Measurements from ENCODE around the gene ZNF766. TPM values are rescaled to one million over a fixed set of nuclear protein-coding genes. Genes with fewer than 3 reads are reported as not detected.

The ZNF766 gene
- total RNA-seq, 1 donor from 2014 or later, result 11.9 TPM

DNA sequence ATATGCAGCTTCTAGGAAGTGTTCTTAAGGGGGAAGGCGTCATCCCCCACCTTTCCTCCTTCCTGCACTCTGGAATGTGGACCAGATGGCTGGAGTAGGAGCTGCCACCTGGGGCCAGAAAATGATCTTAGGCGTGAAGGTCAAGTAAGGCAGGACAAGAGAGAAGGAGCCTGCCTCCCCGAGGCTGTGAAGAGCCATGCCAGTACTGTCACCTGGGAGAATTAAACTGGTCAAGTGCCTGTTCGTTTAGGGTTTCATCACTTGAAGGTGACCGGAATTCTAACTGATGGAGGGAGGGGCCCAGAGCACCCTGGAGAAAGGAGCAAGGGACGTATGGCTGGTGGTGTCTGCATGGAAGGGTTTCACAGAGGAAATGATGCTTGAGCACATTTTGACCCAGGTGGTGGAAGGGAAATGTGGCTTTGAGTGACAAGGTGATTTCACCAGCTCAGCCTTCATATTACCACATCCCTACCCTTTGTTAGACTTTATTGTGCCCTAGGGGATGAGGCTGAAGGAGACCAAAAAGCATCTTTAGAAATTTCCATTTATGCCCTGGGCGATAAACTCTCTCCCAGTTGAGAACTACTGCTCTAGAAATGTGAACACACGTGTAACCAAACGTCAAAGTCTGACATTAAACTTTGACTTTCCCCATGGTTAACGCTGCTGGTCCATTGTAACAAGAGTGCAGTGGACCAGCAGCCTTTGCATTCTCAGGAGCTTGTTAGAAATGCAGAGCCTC, 42.0 kb upstream of the ZNF766 start:
- DNase-seq (ENCODE audit: low read depth), result no peak
- no peak overlapping the region for H3K4me3 ChIP-seq (ENCODE audit: low read depth, low read length)
- TF ChIP-seq, protein P1, sequence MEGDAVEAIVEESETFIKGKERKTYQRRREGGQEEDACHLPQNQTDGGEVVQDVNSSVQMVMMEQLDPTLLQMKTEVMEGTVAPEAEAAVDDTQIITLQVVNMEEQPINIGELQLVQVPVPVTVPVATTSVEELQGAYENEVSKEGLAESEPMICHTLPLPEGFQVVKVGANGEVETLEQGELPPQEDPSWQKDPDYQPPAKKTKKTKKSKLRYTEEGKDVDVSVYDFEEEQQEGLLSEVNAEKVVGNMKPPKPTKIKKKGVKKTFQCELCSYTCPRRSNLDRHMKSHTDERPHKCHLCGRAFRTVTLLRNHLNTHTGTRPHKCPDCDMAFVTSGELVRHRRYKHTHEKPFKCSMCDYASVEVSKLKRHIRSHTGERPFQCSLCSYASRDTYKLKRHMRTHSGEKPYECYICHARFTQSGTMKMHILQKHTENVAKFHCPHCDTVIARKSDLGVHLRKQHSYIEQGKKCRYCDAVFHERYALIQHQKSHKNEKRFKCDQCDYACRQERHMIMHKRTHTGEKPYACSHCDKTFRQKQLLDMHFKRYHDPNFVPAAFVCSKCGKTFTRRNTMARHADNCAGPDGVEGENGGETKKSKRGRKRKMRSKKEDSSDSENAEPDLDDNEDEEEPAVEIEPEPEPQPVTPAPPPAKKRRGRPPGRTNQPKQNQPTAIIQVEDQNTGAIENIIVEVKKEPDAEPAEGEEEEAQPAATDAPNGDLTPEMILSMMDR (conservative IDR thresholded peaks at IDR 0.05; ENCODE audit: low read depth, low read length), result no peak

DNA sequence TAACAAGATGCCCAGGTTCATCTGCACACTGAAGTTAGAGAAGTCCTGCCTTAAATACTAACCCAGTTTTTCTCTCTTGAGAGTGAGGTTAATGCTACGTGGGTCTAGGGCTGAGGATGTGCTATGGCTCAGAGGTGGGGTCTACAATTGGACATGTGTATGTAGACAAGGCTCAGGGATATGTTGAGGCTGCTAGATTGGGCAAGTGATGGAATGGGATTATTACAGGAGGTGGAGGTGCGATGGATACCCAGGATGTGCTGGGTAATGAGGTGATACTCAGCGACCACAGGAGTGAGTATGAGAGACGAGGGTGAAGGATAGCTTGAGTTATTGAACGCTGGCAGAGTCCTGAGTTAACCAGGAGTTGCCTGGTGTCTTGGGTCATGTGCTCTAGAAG, 41.4 kb upstream of the ZNF766 start:
- TF ChIP-seq, protein P1 (conservative IDR thresholded peaks at IDR 0.05; ENCODE audit: low read depth, low read length), result no peak
- no peak for DNase-seq (ENCODE audit: low read depth)
- no peak overlapping the region for H3K4me3 ChIP-seq (ENCODE audit: low read depth, low read length)

DNA sequence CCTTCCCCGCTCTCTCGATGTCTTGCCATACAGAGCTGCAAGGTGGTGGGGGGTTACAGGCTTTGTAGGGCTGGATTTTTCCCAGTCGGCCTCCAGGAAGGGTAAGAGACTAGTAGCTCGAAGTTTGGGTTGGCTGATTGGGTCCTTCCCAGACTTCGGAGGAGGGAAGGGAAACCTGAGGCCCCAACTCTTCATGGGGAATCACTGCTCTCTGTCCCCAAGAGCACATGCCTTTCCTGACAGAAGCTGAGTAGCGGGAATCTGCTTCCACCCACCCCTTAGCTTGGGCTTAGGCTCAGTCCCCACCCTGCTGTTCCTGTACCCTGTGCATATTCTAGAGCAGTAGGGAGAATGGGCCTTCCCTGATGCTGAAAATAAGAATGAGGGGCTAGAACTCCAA, 39.9 kb upstream of the ZNF766 start:
- no peak overlapping the region for H3K4me3 ChIP-seq (ENCODE audit: low read depth, low read length)
- TF ChIP-seq, protein P1 (conservative IDR thresholded peaks at IDR 0.05; ENCODE audit: low read depth, low read length), result no peak
- no peak for DNase-seq (ENCODE audit: low read depth)

DNA sequence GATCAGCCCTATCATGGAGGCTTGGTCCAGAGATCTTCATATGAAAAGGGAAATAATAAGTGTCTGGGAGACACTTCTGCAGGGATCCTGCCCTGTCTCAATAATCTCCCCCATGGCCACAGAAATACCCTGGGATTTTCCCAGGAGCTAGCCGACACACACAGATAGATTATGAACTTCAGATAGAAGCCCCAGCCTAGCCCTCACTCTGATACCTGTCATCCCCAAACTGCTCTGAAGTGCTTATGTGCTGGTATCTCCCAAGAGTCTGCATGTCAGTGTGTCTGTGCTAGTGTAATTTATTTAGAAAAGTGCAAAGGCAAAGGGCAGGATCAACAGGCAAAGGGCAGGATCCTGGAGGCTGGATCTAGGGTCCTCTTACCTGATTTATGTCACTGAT, 38.7 kb upstream of the ZNF766 start:
- TF ChIP-seq, protein P1 (conservative IDR thresholded peaks at IDR 0.05; ENCODE audit: low read depth, low read length), result no peak
- no peak for DNase-seq (ENCODE audit: low read depth)

DNA sequence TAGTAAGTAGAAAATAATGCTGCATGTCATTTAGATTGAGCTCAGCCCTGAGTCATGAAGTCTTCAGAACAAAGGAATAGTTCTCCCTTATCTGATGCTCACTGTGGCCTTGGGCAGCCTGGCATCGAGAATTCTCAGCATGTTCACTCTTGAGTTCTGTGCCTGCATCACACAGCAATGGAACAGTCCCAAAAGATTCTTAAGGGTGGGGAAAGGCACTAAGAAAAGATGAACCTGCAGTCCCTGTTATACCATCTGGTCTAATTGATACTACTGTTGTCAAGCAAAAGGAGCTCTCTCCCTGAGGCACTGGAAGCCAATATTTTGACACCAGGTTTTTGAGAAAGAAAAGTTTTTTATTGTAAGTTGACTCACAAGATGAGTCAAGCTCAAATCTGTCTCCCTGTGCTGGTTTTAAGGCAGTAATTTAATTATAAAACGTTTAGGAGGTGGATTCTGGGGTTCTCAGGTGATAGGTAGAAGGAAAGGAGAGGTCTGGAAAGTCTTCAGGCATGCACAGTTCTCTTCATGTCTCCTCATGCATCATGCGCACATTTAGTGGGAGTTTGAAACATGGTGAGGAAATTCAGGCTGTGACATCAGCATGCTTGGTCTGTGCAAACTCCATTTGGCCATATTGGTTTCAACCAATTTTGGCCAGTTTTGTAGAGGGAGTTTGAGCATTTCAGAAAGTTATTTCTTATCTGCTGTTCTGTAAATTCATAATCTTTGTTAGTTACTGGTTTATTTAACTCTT, 38.1 kb upstream of the ZNF766 start:
- TF ChIP-seq, protein P1 (conservative IDR thresholded peaks at IDR 0.05; ENCODE audit: low read depth, low read length), result no peak
- DNase-seq (ENCODE audit: low read depth), result no peak
- no peak overlapping the region for H3K4me3 ChIP-seq (ENCODE audit: low read depth, low read length)

More for the DNA sequence above, 38.7 kb upstream of the ZNF766 start:
- H3K4me3 ChIP-seq (ENCODE audit: low read depth, low read length), result no peak overlapping the region

DNA sequence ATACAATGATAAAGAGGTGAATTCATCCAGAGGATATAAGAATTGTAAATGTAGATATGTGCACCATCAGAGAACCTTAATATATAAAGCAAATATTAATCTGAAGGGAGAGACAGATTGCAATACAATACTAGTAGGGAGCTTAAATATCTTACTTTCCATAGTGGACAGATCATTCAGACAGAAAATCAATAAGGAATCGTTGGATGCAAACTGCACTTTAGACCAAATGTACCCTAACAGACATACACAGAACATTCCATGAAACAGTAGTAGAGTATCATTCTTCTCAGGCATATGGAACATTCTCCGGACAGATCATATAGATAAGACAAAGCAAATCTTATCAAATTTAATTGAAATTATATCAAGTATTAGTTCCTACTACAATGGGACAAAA, 35.0 kb upstream of the ZNF766 start:
- TF ChIP-seq, protein P1 (conservative IDR thresholded peaks at IDR 0.05; ENCODE audit: low read depth, low read length), result no peak
- no peak for DNase-seq (ENCODE audit: low read depth)
- H3K4me3 ChIP-seq (ENCODE audit: low read depth, low read length), result no peak overlapping the region

Measured in epithelial cell of proximal tubule (primary cell).